H1 (cell line): ENCODE measurements around the gene SULT6B1. TPM values are rescaled to one million over a fixed set of nuclear protein-coding genes. Genes with fewer than 3 reads are reported as not detected.
"Not testable (repeated sequence)": the region's sequence is repeated elsewhere in the genome, so short reads cannot be mapped to it uniquely, and the experiment has no call there.

Source experiments
- CTCF ChIA-PET: fragments of 300-600 bp; sonication (Branson Sonifier 250); formaldehyde crosslinking; loops from one replicate; lab custom pipeline; 2021; ENCODE audit not compliant: partially characterized antibody; lab: Charles Lee
- POLR2A ChIA-PET: fragments of 300-600 bp; sonication (Branson Sonifier 250); formaldehyde crosslinking; loops from one replicate; lab custom pipeline; 2021; ENCODE audit warnings: inconsistent platforms; ENCODE audit not compliant: partially characterized antibody; lab: Charles Lee
- DNase-seq, 2 experiments: peaks; one replicate each; pipeline versions ENCODE4 v3.0.0 to v3.0.0-alpha.2; 2010 to 2022; ENCODE audit warnings: low spot score in 2 of 2, low read depth in 1 of 2, mixed read lengths in 1 of 2
- FAIRE-seq: peaks from 2 replicates; lab custom pipeline; 2011; peaks lifted over from hg19 to GRCh38; lab: Jason Lieb, UNC
- H2AFZ ChIP-seq: 2 replicates; pipeline ENCODE4 v1.8.1; 2012; ENCODE audit warnings: low read length, inconsistent platforms
- H2AK5ac ChIP-seq: 2 replicates; pipeline ENCODE4 v1.6.1; 2013; ENCODE audit warnings: low read depth, low read length
- H2BK120ac ChIP-seq: replicated peaks from 2 replicates; pipeline ENCODE3; 2013; ENCODE audit warnings: low read depth, low read length, inconsistent platforms
- H2BK12ac ChIP-seq: 2 replicates; pipeline ENCODE4 v1.6.1; 2013; ENCODE audit warnings: low read depth, low read length
- H2BK15ac ChIP-seq: 2 replicates; pipeline ENCODE4 v1.6.1; 2013; ENCODE audit warnings: low read length
- H2BK20ac ChIP-seq: 2 replicates; pipeline ENCODE4 v1.6.1; 2013; ENCODE audit warnings: low read length
- H2BK5ac ChIP-seq: 2 replicates; pipeline ENCODE4 v1.6.1; 2013; ENCODE audit warnings: low read depth, low read length
- H3K14ac ChIP-seq: 2 replicates; pipeline ENCODE4 v1.6.1; 2013; ENCODE audit warnings: inconsistent platforms; ENCODE audit not compliant: insufficient read length
- H3K18ac ChIP-seq: 2 replicates; pipeline ENCODE4 v1.6.1; 2013; ENCODE audit warnings: low read length; ENCODE audit errors: extremely low read depth
- H3K23ac ChIP-seq: 2 replicates; pipeline ENCODE4 v1.6.1; 2013; ENCODE audit warnings: inconsistent platforms; ENCODE audit not compliant: insufficient read length
- H3K23me2 ChIP-seq: 2 replicates; pipeline ENCODE4 v1.6.1; 2013; ENCODE audit warnings: low read depth, low read length
- H3K27ac ChIP-seq: 2 replicates; pipeline ENCODE4 v1.6.1; 2011; ENCODE audit warnings: low read depth, low read length, inconsistent platforms
- H3K27me3 ChIP-seq, 4 experiments: replicated peaks in 1 of 4; 1 replicate in 1 of 4; 2 replicates in 3 of 4; pipeline versions ENCODE4 v1.6.1 to v1.8.1; 2011 to 2013; ENCODE audit warnings: low read length in 3 of 4, mild to moderate bottlenecking in 3 of 4, inconsistent platforms in 2 of 4, mixed read lengths in 2 of 4, moderate library complexity in 1 of 4; ENCODE audit not compliant: control insufficient read depth in 3 of 4, insufficient read depth in 3 of 4; ENCODE audit errors: extremely low read depth in 1 of 4
- H3K36me3 ChIP-seq, 4 experiments: 2 replicates each; pipeline versions ENCODE4 v1.6.1 to v1.8.1; 2011 to 2013; ENCODE audit warnings: mild to moderate bottlenecking in 4 of 4, low read length in 3 of 4, moderate library complexity in 2 of 4, control low read depth in 1 of 4, inconsistent platforms in 1 of 4; ENCODE audit not compliant: insufficient read depth in 4 of 4, control insufficient read depth in 2 of 4
- H3K4ac ChIP-seq: replicated peaks from 2 replicates; pipeline ENCODE3; 2013; ENCODE audit warnings: low read length, low read depth, mixed read lengths, inconsistent platforms; ENCODE audit not compliant: insufficient read length
- H3K4me1 ChIP-seq, 4 experiments: replicated peaks in 1 of 4; 1 replicate in 1 of 4; 2 replicates in 3 of 4; pipeline versions ENCODE4 v1.6.1 to v1.8.1; 2011 to 2013; ENCODE audit warnings: low read length in 3 of 4, inconsistent platforms in 2 of 4, mixed read lengths in 1 of 4; ENCODE audit not compliant: insufficient read depth in 4 of 4, control insufficient read depth in 3 of 4
- H3K4me2 ChIP-seq, 2 experiments: 2 replicates each; pipeline versions ENCODE4 v1.6.1 to v1.8.1; 2011 to 2013; ENCODE audit warnings: low read depth in 2 of 2, low read length in 2 of 2, control low read depth in 1 of 2, inconsistent platforms in 1 of 2, mild to moderate bottlenecking in 1 of 2; ENCODE audit not compliant: insufficient read depth in 1 of 2
- H3K4me3 ChIP-seq, 4 experiments: fragments of 200-600, 300-600 bp in 1 of 4; sonication (generic), shearing (Covaris generic), sonication (Bioruptor Twin) in 1 of 4; 2 replicates each; pipeline versions ENCODE4 v1.5.1 to v1.8.1; 2011 to 2016; ENCODE audit warnings: low read length in 4 of 4, low read depth in 3 of 4, control low read depth in 2 of 4, inconsistent platforms in 2 of 4, mild to moderate bottlenecking in 2 of 4, mixed read lengths in 1 of 4, moderate library complexity in 1 of 4; ENCODE audit not compliant: insufficient read depth in 2 of 4; ENCODE audit errors: extremely low read depth in 1 of 4
- H3K56ac ChIP-seq: replicated peaks from 2 replicates; pipeline ENCODE3; 2013; ENCODE audit warnings: low read depth, mild to moderate bottlenecking, mixed read lengths, low read length, inconsistent platforms; ENCODE audit not compliant: insufficient read length
- H3K79me1 ChIP-seq: 2 replicates; pipeline ENCODE4 v1.6.1; 2013; ENCODE audit warnings: low read depth, low read length, control low read depth
- H3K79me2 ChIP-seq, 2 experiments: 2 replicates each; pipeline versions ENCODE4 v1.6.1 to v1.8.1; 2012 to 2013; ENCODE audit warnings: low read length in 2 of 2, mild to moderate bottlenecking in 2 of 2, inconsistent platforms in 1 of 2; ENCODE audit not compliant: insufficient read depth in 2 of 2, control insufficient read depth in 1 of 2
- H3K9ac ChIP-seq, 4 experiments: replicated peaks in 1 of 4; 1 replicate in 1 of 4; 2 replicates in 3 of 4; pipeline versions ENCODE4 v1.6.1 to v1.8.1; 2011 to 2013; ENCODE audit warnings: low read depth in 3 of 4, low read length in 3 of 4, control low read depth in 2 of 4, mild to moderate bottlenecking in 2 of 4, moderate library complexity in 2 of 4, inconsistent platforms in 1 of 4; ENCODE audit errors: extremely low read depth in 1 of 4
- H3K9me3 ChIP-seq, 2 experiments: 2 replicates each; pipeline versions ENCODE4 v1.6.1 to v1.8.1; 2012 to 2013; ENCODE audit warnings: mild to moderate bottlenecking in 2 of 2, moderate library complexity in 2 of 2, control low read depth in 1 of 2, inconsistent platforms in 1 of 2, low read depth in 1 of 2, low read length in 1 of 2, mixed read lengths in 1 of 2; ENCODE audit not compliant: insufficient read depth in 2 of 2
- H4K20me1 ChIP-seq, 2 experiments: replicated peaks in 1 of 2; 2 replicates each; pipeline versions ENCODE3 to v1.8.1; 2011 to 2013; ENCODE audit warnings: inconsistent platforms in 2 of 2, low read length in 2 of 2, mild to moderate bottlenecking in 1 of 2; ENCODE audit not compliant: insufficient read depth in 2 of 2, control insufficient read depth in 1 of 2
- H4K5ac ChIP-seq: 2 replicates; pipeline ENCODE4 v1.6.1; 2013; ENCODE audit warnings: low read length, low read depth, mixed read lengths, inconsistent platforms; ENCODE audit not compliant: insufficient read length
- H4K8ac ChIP-seq: 2 replicates; pipeline ENCODE4 v1.8.0; 2013; ENCODE audit warnings: mild to moderate bottlenecking, moderate library complexity, low read length, inconsistent platforms; ENCODE audit not compliant: insufficient read depth; ENCODE audit errors: extremely low read depth
- H4K91ac ChIP-seq: replicated peaks from 2 replicates; pipeline ENCODE3; 2013; ENCODE audit warnings: low read length, mixed read lengths, inconsistent platforms; ENCODE audit not compliant: insufficient read length
- WGBS, 2 experiments: shearing (Covaris generic) in 1 of 2; methylation state at CpG; one replicate each; pipeline versions ENCODE4 v1.1.6 to v1.1.7; 2013 to 2015; ENCODE audit warnings: low lambda C conversion rate in 2 of 2, mixed read lengths in 2 of 2, inconsistent platforms in 1 of 2, low coverage in 1 of 2, missing lambda C conversion rate in 1 of 2; ENCODE audit not compliant: insufficient replicate concordance in 2 of 2, insufficient coverage in 1 of 2, insufficient read length in 1 of 2; ENCODE audit errors: extremely low coverage in 1 of 2, missing lambda C conversion rate in 1 of 2; 5-methylcytosine and 5-hydroxymethylcytosine counted together
- polyA plus RNA-seq, 7 experiments: library from polyadenylated mRNA; depleted of rRNA in 3 of 7; stranded (reverse) in 5 of 7; unstranded in 2 of 7; fragments of >200 nt in 5 of 7; fragments of 200-250 nt in 2 of 7; gene quantifications; 1 replicate in 5 of 7; 2 replicates in 1 of 7; 4 replicates in 1 of 7; pipeline versions ENCODE4 v1.2.1 to v1.2.3, GENCODE V29; 2011 to 2013; ENCODE audit warnings: missing spikeins in 2 of 7, mixed read lengths in 2 of 7
- total RNA-seq: library from RNA; stranded (reverse); fragmentation: NEBNext Ultra II Directional; extraction: Animal tissue kit (Norgen Biotek cat#: 25700); gene quantifications from 2 replicates; pipeline ENCODE4 v1.2.1, GENCODE V29; 2021

Gene SULT6B1
- total and polyA plus RNA-seq, 2 of the 8 experiments (the other 6 are each of a cell fraction or from before 2014, with no cell fraction given): not detected

GRCh38 chr2:37206760-37207159 is 18.3 kb upstream of the SULT6B1 start:
- not testable (repeated sequence) for H3K23me2 ChIP-seq, H3K14ac ChIP-seq, H3K9ac ChIP-seq, H4K20me1 ChIP-seq, H3K23ac ChIP-seq, FAIRE-seq, H2BK12ac ChIP-seq, H3K4me3 ChIP-seq, H3K56ac ChIP-seq, H4K91ac ChIP-seq, DNase-seq, H3K4me1 ChIP-seq, H4K8ac ChIP-seq, H2BK15ac ChIP-seq, H3K4me2 ChIP-seq, H3K27me3 ChIP-seq, H2AFZ ChIP-seq, H3K4ac ChIP-seq, H3K79me1 ChIP-seq, H2AK5ac ChIP-seq
- CTCF ChIA-PET: interaction anchor here (0.7 to 2.4 kb wide), 4 partner anchors 10 to 38 kb away, joined by 3 to 12 read pairs (median 3); no protein-coding TSS in a partner anchor
- H3K79me2 ChIP-seq: peaks cover 0 to 58% of the 10 kb centered on the region in 2 experiments; a peak in 3 of 4 replicates
- H2BK20ac ChIP-seq: peak overlapping the region; percentile 29; the same call in 1 of the 2 replicates
- peak overlapping the region; percentile 67 for H4K5ac ChIP-seq
- POLR2A ChIA-PET: interaction anchor here (1.1 to 2.0 kb wide), 6 partner anchors 9 to 25 kb away, joined by 3 to 10 read pairs (median 6); no protein-coding TSS in a partner anchor
- peak overlapping the region; percentile 54 for H2BK120ac ChIP-seq
- WGBS, 2 experiments: 69% methylated on average over 2 of the region's 2 CpGs; no CpG with 5 or more reads in 1 of the 2 experiments
- H3K27ac ChIP-seq: peak overlapping the region; percentile 83; the same call in 1 of the 2 replicates
- peaks cover 23 to 84% (median 55%) of the 10 kb centered on the region in 4 experiments for H3K36me3 ChIP-seq
- H2BK5ac ChIP-seq: peak overlapping the region; percentile 97; the same call in 1 of the 2 replicates
- H3K9me3 ChIP-seq: peaks cover 9 to 18% of the 10 kb centered on the region in 2 experiments
- H3K18ac ChIP-seq: peak overlapping the region; percentile 17; the same call in 1 of the 2 replicates
